ENCODE data around the gene TMEM95. TPM values are rescaled to one million over a fixed set of nuclear protein-coding genes. Genes with fewer than 3 reads are reported as not detected.
"Not testable (repeated sequence)": the region's sequence is repeated elsewhere in the genome, so short reads cannot be mapped to it uniquely, and the experiment has no call there.

Gene TMEM95
- total RNA-seq, 1 donor from 2014 or later, result not detected

GRCh38 chr17:7365963-7366362 lies 11.0 kb downstream of the TMEM95 start:
- DNase-seq (ENCODE audit: low spot score); intact Hi-C loops (cut with DNase I); ATAC-seq: not testable (repeated sequence)

GRCh38 chr17:7367083-7367482 lies 12.1 kb downstream of the TMEM95 start:
- no peak for DNase-seq (ENCODE audit: low spot score)
- intact Hi-C loops (cut with DNase I), result no loop called here
- no peak for ATAC-seq

GRCh38 chr17:7367918-7368598 lies 13.1 kb downstream of the TMEM95 start:
- intact Hi-C loops (cut with DNase I), result no loop called here
- DNase-seq (ENCODE audit: low spot score) (no peak), ATAC-seq (no peak)

GRCh38 chr17:7368599-7368994 lies 13.6 kb downstream of the TMEM95 start:
- DNase-seq (ENCODE audit: low spot score); ATAC-seq; intact Hi-C loops (cut with DNase I): not testable (repeated sequence)

- intact Hi-C loops (cut with DNase I), result no loop called here
- no peak for DNase-seq (ENCODE audit: low spot score)
- ATAC-seq, result no peak
Observed at GRCh38 chr17:7369825-7370224, 14.9 kb downstream of the TMEM95 start.

- DNase-seq (ENCODE audit: low spot score), result no peak
- intact Hi-C loops (cut with DNase I), result no loop called here
- ATAC-seq, result no peak
Observed at GRCh38 chr17:7370853-7371252, 15.9 kb downstream of the TMEM95 start.

GRCh38 chr17:7374353-7374752 lies 19.4 kb downstream of the TMEM95 start:
- no peak for ATAC-seq
- intact Hi-C loops (cut with DNase I), result no loop called here

GRCh38 chr17:7379134-7379533 lies 24.2 kb downstream of the TMEM95 start:
- intact Hi-C loops (cut with DNase I), result no loop called here
- ATAC-seq (no peak), DNase-seq (ENCODE audit: low spot score) (no peak)

More at GRCh38 chr17:7374353-7374752, 19.4 kb downstream of the TMEM95 start:
- DNase-seq (ENCODE audit: low spot score), result no peak

GRCh38 chr17:7380321-7380720 lies 25.4 kb downstream of the TMEM95 start:
- no peak for ATAC-seq
- intact Hi-C loops (cut with DNase I), result no loop called here
- no peak for DNase-seq (ENCODE audit: low spot score)

- DNase-seq (ENCODE audit: low spot score), result peak; percentile 71
- ATAC-seq, result peak; percentile 38
- intact Hi-C loops (cut with DNase I), result no loop called here
Observed at GRCh38 chr17:7380855-7381683, 26.1 kb downstream of the TMEM95 start, which contains the start of gene TNK1. Gene TNK1, plus strand, starts transcription at chr17:7381089. Its CDS starts 1,838 bp downstream, at chr17:7382927.

- DNase-seq (ENCODE audit: low spot score), result no peak
- no peak for ATAC-seq
- intact Hi-C loops (cut with DNase I), result no loop called here
Observed at GRCh38 chr17:7382901-7383300, 27.9 kb downstream of the TMEM95 start.

- DNase-seq (ENCODE audit: low spot score), result no peak
- intact Hi-C loops (cut with DNase I), result no loop called here
- ATAC-seq, result peak; percentile 5
Observed at GRCh38 chr17:7383371-7383741, 28.4 kb downstream of the TMEM95 start.

GRCh38 chr17:7383742-7384488 lies 29.0 kb downstream of the TMEM95 start:
- DNase-seq (ENCODE audit: low spot score), result no peak
- intact Hi-C loops (cut with DNase I), result no loop called here
- ATAC-seq, result peak; percentile 80

GRCh38 chr17:7384489-7385081 lies 29.6 kb downstream of the TMEM95 start:
- DNase-seq (ENCODE audit: low spot score), result no peak
- intact Hi-C loops (cut with DNase I), result no loop called here
- no peak for ATAC-seq

GRCh38 chr17:7388856-7389255 lies 33.9 kb downstream of the TMEM95 start:
- ATAC-seq (no peak), DNase-seq (ENCODE audit: low spot score) (no peak)
- intact Hi-C loops (cut with DNase I), result no loop called here

- intact Hi-C loops (cut with DNase I), result no loop called here
- no peak for DNase-seq (ENCODE audit: low spot score)
- ATAC-seq, result no peak
Observed at GRCh38 chr17:7389924-7390910, 35.3 kb downstream of the TMEM95 start.

GRCh38 chr17:7391307-7391706 lies 36.4 kb downstream of the TMEM95 start:
- intact Hi-C loops (cut with DNase I), result no loop called here
- no peak for DNase-seq (ENCODE audit: low spot score)
- ATAC-seq, result no peak

Data from sciatic nerve (tissue), 2 donors.